ENCODE measurements around the gene DNAH11.

The DNAH11 gene

GRCh38 chr7:21886396-21886795, 343.6 kb downstream of the DNAH11 start:
- DNase-seq (ENCODE audit: low spot score) = no peak

- DNase-seq (ENCODE audit: low spot score) = no peak
Observed at GRCh38 chr7:21887353-21887752, 344.5 kb downstream of the DNAH11 start.

GRCh38 chr7:21887779-21888178, 344.9 kb downstream of the DNAH11 start:
- no peak for DNase-seq (ENCODE audit: low spot score)

GRCh38 chr7:21891291-21891690, 348.5 kb downstream of the DNAH11 start:
- DNase-seq (ENCODE audit: low spot score) = no peak

GRCh38 chr7:21893401-21893800, 350.6 kb downstream of the DNAH11 start:
- DNase-seq (ENCODE audit: low spot score) = no peak

- no peak for DNase-seq (ENCODE audit: low spot score)
Observed at GRCh38 chr7:21898265-21898930, 355.6 kb downstream of the DNAH11 start.

- no peak for DNase-seq (ENCODE audit: low spot score)
Observed at GRCh38 chr7:21902240-21902639, 359.4 kb downstream of the DNAH11 start.

GRCh38 chr7:21903020-21903786, 360.4 kb downstream of the DNAH11 start:
- DNase-seq (ENCODE audit: low spot score) = no peak

GRCh38 chr7:21908746-21909145, 365.9 kb downstream of the DNAH11 start:
- DNase-seq (ENCODE audit: low spot score) = no peak

GRCh38 chr7:21910253-21910652, 367.4 kb downstream of the DNAH11 start:
- no peak for DNase-seq (ENCODE audit: low spot score)

GRCh38 chr7:21911341-21911875, 368.6 kb downstream of the DNAH11 start:
- no peak for DNase-seq (ENCODE audit: low spot score)

GRCh38 chr7:21912305-21912704, 369.5 kb downstream of the DNAH11 start:
- DNase-seq (ENCODE audit: low spot score) = no peak

- DNase-seq (ENCODE audit: low spot score) = no peak
Observed at GRCh38 chr7:21912931-21913780, 370.3 kb downstream of the DNAH11 start.

- DNase-seq (ENCODE audit: low spot score) = no peak
Observed at GRCh38 chr7:21914671-21915070, 371.8 kb downstream of the DNAH11 start.

GRCh38 chr7:21915140-21915539, 372.3 kb downstream of the DNAH11 start:
- DNase-seq (ENCODE audit: low spot score) = no peak

GRCh38 chr7:21916176-21916575, 373.3 kb downstream of the DNAH11 start:
- no peak for DNase-seq (ENCODE audit: low spot score)

- DNase-seq (ENCODE audit: low spot score) = no peak
Observed at GRCh38 chr7:21916629-21917028, 373.8 kb downstream of the DNAH11 start.

- DNase-seq (ENCODE audit: low spot score) = no peak
Observed at GRCh38 chr7:21918216-21918615, 375.4 kb downstream of the DNAH11 start.

- DNase-seq (ENCODE audit: low spot score) = no peak
Observed at GRCh38 chr7:21920936-21921335, 378.1 kb downstream of the DNAH11 start.

GRCh38 chr7:21922605-21923004, 379.8 kb downstream of the DNAH11 start:
- DNase-seq (ENCODE audit: low spot score) = no peak

GRCh38 chr7:21923658-21924057, 380.8 kb downstream of the DNAH11 start:
- no peak for DNase-seq (ENCODE audit: low spot score)

- no peak for DNase-seq (ENCODE audit: low spot score)
Observed at GRCh38 chr7:21926448-21926847, 383.6 kb downstream of the DNAH11 start.

Measured in left forelimb (tissue), 1 donor.